Ascending aorta (tissue), 2 donors: Measurements from ENCODE around the gene IRGQ. TPM values are rescaled to one million over a fixed set of nuclear protein-coding genes. Genes with fewer than 3 reads are reported as not detected.

ENCODE experiments used
- DNase-seq, 2 donors: peaks; one replicate each; pipeline ENCODE4 v3.0.0-alpha.2; 2019; ENCODE audit warnings: low spot score in 2 of 2
- H3K27ac ChIP-seq, 2 donors: fragments of 200-600 bp; sonication (generic); one replicate each; pipeline ENCODE4 v1.5.1; 2016 to 2017; ENCODE audit warnings: mild to moderate bottlenecking in 1 of 2
- H3K27me3 ChIP-seq: fragments of 200-600 bp; sonication (generic); one replicate; pipeline ENCODE4 v1.5.1; 2017
- H3K36me3 ChIP-seq, 2 donors: fragments of 200-600 bp; sonication (generic); one replicate each; pipeline ENCODE4 v1.5.1; 2016
- H3K4me1 ChIP-seq, 2 donors: fragments of 200-600 bp; sonication (generic); one replicate each; pipeline ENCODE4 v1.5.1; 2016 to 2017; ENCODE audit warnings: mild to moderate bottlenecking in 1 of 2
- H3K4me3 ChIP-seq, 2 donors: fragments of 200-600 bp; sonication (generic); one replicate each; pipeline ENCODE4 v1.5.1; 2016 to 2017; ENCODE audit warnings: mild to moderate bottlenecking in 1 of 2
- H3K9me3 ChIP-seq, 2 donors: fragments of 200-600 bp; sonication (generic); one replicate each; pipeline ENCODE4 v1.5.1; 2016
- intact Hi-C: fragments of 100-400 bp; cut with DNase I; formaldehyde crosslinking; loops from one replicate; pipeline ENCODE4 v1.15.1; 2023
- total RNA-seq: library from RNA; depleted of rRNA; stranded (reverse); fragments of >200 nt; gene quantifications from one replicate; pipeline ENCODE4 v1.1.0, GENCODE V29; 2016
- TF ChIP-seq, protein P1 (sequence below), 3 experiments: fragments of 200-600 bp in 2 of 3; fragments of 450-650 bp in 1 of 3; sonication (generic) in 2 of 3; IDR thresholded peaks; one replicate each; pipeline ENCODE4 v1.5.1; 2016 to 2019; ENCODE audit warnings: antibody characterized with exemption in 3 of 3, mild to moderate bottlenecking in 1 of 3, moderate library complexity in 1 of 3

Gene IRGQ
- total RNA-seq, 1 donor from 2014 or later: 17.2 TPM

DNA sequence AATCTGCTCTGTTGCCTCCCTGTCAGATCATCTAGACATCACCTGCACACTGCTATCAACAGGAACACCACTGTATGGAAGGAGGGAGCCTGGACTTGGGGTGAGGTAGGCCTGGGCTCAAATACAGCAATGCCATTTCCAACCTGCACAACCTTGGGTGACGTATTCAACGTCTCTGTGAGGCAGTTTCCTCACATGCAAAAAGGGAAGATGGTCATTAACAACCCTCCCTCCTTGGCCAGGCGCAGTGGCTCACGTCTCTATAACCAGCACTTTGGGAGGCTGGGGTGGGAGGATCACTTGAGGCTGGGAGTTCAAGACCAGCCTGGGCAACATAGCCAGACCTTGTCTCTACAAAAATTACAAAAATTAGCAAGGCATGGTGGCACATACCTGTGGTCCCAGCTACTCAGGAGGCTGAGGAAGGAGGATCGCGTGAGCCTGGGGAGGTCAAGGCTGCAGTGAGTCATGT is 33.7 kb downstream of the IRGQ start:
- Histone ChIP-seq H3K4me3 (no peak overlapping the region), H3K9me3 (no peaks in the 10 kb centered on the region), H3K27me3 (no peaks in the 10 kb centered on the region), H3K4me1 (peaks cover 4 to 13% of the 10 kb centered on the region in 2 donors), H3K36me3 (peaks cover 11 to 23% of the 10 kb centered on the region in 2 donors), H3K27ac (peak overlapping the region; percentile 73 to 84)
- TF ChIP-seq, protein P1, sequence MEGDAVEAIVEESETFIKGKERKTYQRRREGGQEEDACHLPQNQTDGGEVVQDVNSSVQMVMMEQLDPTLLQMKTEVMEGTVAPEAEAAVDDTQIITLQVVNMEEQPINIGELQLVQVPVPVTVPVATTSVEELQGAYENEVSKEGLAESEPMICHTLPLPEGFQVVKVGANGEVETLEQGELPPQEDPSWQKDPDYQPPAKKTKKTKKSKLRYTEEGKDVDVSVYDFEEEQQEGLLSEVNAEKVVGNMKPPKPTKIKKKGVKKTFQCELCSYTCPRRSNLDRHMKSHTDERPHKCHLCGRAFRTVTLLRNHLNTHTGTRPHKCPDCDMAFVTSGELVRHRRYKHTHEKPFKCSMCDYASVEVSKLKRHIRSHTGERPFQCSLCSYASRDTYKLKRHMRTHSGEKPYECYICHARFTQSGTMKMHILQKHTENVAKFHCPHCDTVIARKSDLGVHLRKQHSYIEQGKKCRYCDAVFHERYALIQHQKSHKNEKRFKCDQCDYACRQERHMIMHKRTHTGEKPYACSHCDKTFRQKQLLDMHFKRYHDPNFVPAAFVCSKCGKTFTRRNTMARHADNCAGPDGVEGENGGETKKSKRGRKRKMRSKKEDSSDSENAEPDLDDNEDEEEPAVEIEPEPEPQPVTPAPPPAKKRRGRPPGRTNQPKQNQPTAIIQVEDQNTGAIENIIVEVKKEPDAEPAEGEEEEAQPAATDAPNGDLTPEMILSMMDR (IDR thresholded peaks at IDR 0.05): no peak
- intact Hi-C loops: no loop called here
- DNase-seq: no peak

DNA sequence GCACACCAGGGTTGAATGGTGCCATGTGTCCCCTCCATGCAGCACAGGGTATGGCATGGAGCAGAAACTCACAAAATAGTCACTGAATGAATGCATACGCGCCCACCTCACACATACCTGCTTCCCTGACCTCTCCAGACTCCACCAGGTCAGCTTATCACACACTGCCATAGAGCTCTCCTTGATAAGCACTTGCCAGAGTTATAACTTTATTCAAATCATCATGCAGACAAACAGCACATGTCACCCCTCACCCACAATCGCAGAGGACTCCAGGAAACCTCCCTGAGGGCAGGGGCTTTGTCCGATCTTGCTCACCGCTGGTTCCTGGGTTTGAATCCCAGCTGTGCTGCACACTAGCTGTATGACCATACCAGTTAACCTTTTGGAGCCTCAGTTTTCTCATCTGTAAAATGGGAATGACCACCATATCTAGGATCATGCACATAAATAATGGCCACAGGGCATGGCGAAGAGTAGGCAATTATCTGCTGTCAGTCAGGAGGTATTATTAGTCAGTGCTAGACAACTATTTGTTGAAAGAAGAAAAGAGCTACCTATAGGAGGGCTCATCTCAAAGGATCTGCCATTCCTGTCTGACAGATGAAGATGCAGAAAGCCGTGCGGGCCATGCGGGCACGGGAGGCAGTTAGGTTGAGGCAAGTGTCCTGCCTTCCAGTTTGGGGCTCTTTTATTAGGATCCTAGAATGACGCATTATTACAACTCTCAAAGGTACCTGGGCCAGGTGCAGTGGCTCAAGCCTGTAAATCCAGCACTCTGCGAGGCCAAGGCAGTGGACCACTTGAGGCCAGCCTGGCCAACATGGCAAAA is 34.6 kb downstream of the IRGQ start:
- intact Hi-C loops: no loop called here
- TF ChIP-seq, protein P1 (IDR thresholded peaks at IDR 0.05): no peak
- DNase-seq: no peak
- Histone ChIP-seq H3K27ac (peak overlapping the region; percentile 73 to 84), H3K36me3 (peaks cover 11 to 30% of the 10 kb centered on the region in 2 donors), H3K4me3 (no peak overlapping the region), H3K4me1 (peaks cover 4 to 13% of the 10 kb centered on the region in 2 donors), H3K27me3 (no peaks in the 10 kb centered on the region), H3K9me3 (no peaks in the 10 kb centered on the region)

DNA sequence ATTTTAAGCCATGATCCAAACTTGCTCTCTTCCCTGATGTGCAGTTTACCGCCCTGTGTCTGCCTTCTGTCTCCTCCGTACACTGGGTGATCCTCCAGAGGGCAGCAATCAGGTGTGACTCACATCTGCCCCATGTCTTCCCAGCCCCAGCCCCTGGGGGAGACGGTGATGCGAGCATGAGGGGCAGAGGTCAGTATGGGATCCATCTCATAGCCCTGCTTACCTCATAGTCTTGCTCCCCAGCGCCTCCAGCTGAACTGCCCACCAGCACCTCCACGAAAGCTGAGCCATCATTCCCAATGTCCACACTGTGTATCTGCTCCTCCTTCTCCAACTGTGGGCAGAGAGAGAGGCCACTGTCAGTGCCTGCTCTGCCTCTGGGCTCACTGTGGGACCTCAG is 35.2 kb downstream of the IRGQ start:
- intact Hi-C loops: no loop called here
- no peak overlapping the region for H3K27ac ChIP-seq
- DNase-seq: no peak
- peaks cover 17 to 35% of the 10 kb centered on the region in 2 donors for H3K36me3 ChIP-seq
- peaks cover 4 to 13% of the 10 kb centered on the region in 2 donors for H3K4me1 ChIP-seq
- no peak overlapping the region for H3K4me3 ChIP-seq
- no peaks in the 10 kb centered on the region for H3K27me3 ChIP-seq
- H3K9me3 ChIP-seq: no peaks in the 10 kb centered on the region
- TF ChIP-seq, protein P1 (IDR thresholded peaks at IDR 0.05): no peak

DNA sequence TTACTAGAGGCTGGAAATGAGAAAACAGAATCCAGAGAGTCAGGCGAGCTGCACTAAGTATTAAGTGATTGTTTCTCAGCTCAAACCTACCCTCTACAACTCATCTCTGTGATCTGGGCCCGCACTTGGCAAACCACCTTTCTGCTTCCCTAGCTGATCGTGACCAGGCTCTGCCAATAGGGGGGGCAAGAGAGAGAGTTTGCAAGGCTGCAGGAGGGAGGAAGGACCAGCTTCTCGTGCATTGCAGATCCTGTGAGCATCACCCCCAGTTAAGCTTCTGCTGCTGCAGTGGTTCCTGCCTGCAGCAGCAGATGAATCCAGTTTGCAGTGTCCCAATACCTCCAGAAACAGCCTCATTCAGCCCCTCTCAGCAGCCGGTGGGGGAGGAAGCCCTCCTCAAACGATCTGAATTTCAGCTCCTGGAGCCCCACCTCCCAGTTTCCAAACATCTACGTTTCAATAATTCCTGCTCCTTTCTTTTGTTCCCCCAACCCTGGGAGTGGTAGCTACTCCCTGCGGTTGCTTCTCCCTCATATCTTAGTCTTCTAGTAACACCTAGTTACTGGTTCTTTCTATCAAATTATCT is 40.7 kb downstream of the IRGQ start:
- DNase-seq: peak in 1 of 2 donors; percentile 79
- Histone ChIP-seq H3K4me1 (no peaks in the 10 kb centered on the region), H3K9me3 (no peaks in the 10 kb centered on the region), H3K27ac (no peak overlapping the region), H3K27me3 (no peaks in the 10 kb centered on the region), H3K36me3 (peaks cover 41 to 75% of the 10 kb centered on the region in 2 donors), H3K4me3 (no peak overlapping the region)
- TF ChIP-seq, protein P1 (IDR thresholded peaks at IDR 0.05): peak; percentile 35 to 58 (median 55)
- intact Hi-C loops: loop anchor here (5.0 kb wide), 1 partner anchor 97 kb away; no protein-coding TSS in a partner anchor

DNA sequence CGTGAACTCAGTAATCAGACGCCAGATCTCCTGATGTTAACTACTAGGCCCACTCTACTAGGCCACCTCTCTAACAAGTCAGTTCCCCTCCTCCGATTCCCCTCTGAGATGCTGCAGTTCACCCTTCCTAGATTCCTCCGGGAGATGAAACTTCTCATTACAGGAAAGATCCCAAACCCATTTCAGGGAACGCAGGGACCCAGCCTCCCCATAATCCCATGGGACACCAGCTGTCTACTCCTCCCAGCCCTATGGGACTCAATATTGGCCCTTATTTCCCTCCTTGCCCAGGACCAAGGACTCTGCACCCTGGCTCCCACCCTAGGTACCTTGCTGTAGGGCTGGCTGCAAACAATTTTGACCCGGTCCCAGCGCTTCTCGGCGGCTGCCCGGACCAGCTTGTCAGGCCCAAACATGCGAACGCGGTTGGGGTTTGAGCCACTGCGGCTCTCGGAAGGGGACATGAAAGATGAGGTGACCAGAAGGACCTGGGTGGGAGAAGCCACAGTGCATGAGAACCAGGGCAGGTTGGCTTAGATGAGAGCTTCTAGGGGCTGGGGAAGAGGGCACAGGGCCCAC is 41.5 kb downstream of the IRGQ start:
- Histone ChIP-seq H3K4me1 (no peaks in the 10 kb centered on the region), H3K27ac (no peak overlapping the region), H3K4me3 (no peak overlapping the region), H3K27me3 (no peaks in the 10 kb centered on the region), H3K36me3 (peaks cover 42 to 79% of the 10 kb centered on the region in 2 donors), H3K9me3 (no peaks in the 10 kb centered on the region)
- no peak for DNase-seq
- intact Hi-C loops: no loop called here
- TF ChIP-seq, protein P1 (IDR thresholded peaks at IDR 0.05): no peak
